MM.1S (cell line): Measurements from ENCODE around the gene FBXL7.

Experiments
- DNase-seq: peaks from one replicate; pipeline ENCODE4 v3.0.0-alpha.2; 2015
- H2AFZ ChIP-seq: fragments of 300-600 bp; sonication (generic); 2 replicates; pipeline ENCODE4 v1.6.0; 2016; ENCODE audit warnings: antibody characterized with exemption, low read length
- H3F3A ChIP-seq: fragments of 300-600 bp; sonication (generic); 2 replicates; pipeline ENCODE4 v1.6.1; 2016; ENCODE audit warnings: mild to moderate bottlenecking, antibody characterized with exemption, low read length, moderate library complexity, mixed read lengths; ENCODE audit not compliant: insufficient read depth
- H3K27ac ChIP-seq: fragments of 300-600 bp; sonication (generic); 2 replicates; pipeline ENCODE4 v1.5.1; 2016; ENCODE audit warnings: mild to moderate bottlenecking, low read length
- H3K27me3 ChIP-seq: fragments of 300-600 bp; sonication (generic); replicated peaks from 2 replicates; pipeline ENCODE4 v1.6.0; 2016; ENCODE audit warnings: low read length; ENCODE audit not compliant: insufficient read depth
- H3K36me3 ChIP-seq: fragments of 300-600 bp; sonication (generic); replicated peaks from 2 replicates; pipeline ENCODE4 v1.6.1; 2016; ENCODE audit warnings: mild to moderate bottlenecking, low read length, mixed read lengths; ENCODE audit not compliant: insufficient read depth
- H3K4me1 ChIP-seq: fragments of 300-600 bp; sonication (generic); 2 replicates; pipeline ENCODE4 v1.6.1; 2016; ENCODE audit warnings: low read length, mixed read lengths
- H3K4me2 ChIP-seq: fragments of 300-600 bp; sonication (generic); 2 replicates; pipeline ENCODE4 v1.6.0; 2016; ENCODE audit warnings: low read depth, low read length
- H3K4me3 ChIP-seq: fragments of 300-600 bp; sonication (generic); 2 replicates; pipeline ENCODE4 v1.5.1; 2016; ENCODE audit warnings: low read length, mixed read lengths
- H3K79me2 ChIP-seq: fragments of 300-600 bp; sonication (generic); 2 replicates; pipeline ENCODE4 v1.6.1; 2016; ENCODE audit warnings: mixed run types, low read length, mixed read lengths
- H3K9ac ChIP-seq: fragments of 300-600 bp; sonication (generic); 2 replicates; pipeline ENCODE4 v1.6.1; 2016; ENCODE audit warnings: low read length, mixed read lengths
- H3K9me2 ChIP-seq: fragments of 300-600 bp; sonication (generic); replicated peaks from 2 replicates; pipeline ENCODE4 v1.6.1; 2016; ENCODE audit warnings: mild to moderate bottlenecking, low read length, mixed read lengths; ENCODE audit not compliant: insufficient read depth
- H3K9me3 ChIP-seq: fragments of 300-600 bp; sonication (generic); replicated peaks from 2 replicates; pipeline ENCODE4 v1.6.1; 2016; ENCODE audit warnings: mild to moderate bottlenecking, low read length, mixed read lengths; ENCODE audit not compliant: insufficient read depth
- H4K20me1 ChIP-seq: fragments of 300-600 bp; sonication (generic); 2 replicates; pipeline ENCODE4 v1.6.1; 2016; ENCODE audit warnings: mild to moderate bottlenecking, low read length, moderate library complexity, mixed read lengths; ENCODE audit not compliant: insufficient read depth
- CTCF ChIP-seq: fragments of 300-600 bp; sonication (generic); IDR thresholded peaks from 2 replicates; pipeline ENCODE4 v1.5.1; 2016; ENCODE audit warnings: antibody characterized with exemption, low read length, mixed read lengths
- EZH2 ChIP-seq: fragments of 300-600 bp; sonication (generic); optimal IDR thresholded peaks from 2 replicates; pipeline ENCODE3; 2017; ENCODE audit warnings: low read depth, mild to moderate bottlenecking, antibody characterized with exemption, low read length, mixed read lengths
- EZH2phosphoT487 ChIP-seq: fragments of 300-600 bp; sonication (generic); IDR thresholded peaks from 2 replicates; pipeline ENCODE4 v1.6.1; 2018; ENCODE audit warnings: antibody characterized with exemption, low read length

FBXL7 gene

GRCh38 chr5:15452030-15452429 lies 48.0 kb upstream of the FBXL7 start:
- Histone ChIP-seq H3K4me3 (no peak overlapping the region), H3K79me2 (no peaks in the 10 kb centered on the region), H2AFZ (no peak overlapping the region), H3K9ac (no peak overlapping the region), H3F3A (peaks cover 1% of the 10 kb centered on the region; the same call in 1 of the 2 replicates), H3K27me3 (no peaks in the 10 kb centered on the region), H3K4me1 (peaks cover 18% of the 10 kb centered on the region), H3K9me3 (no peaks in the 10 kb centered on the region), H3K4me2 (no peak overlapping the region), H3K36me3 (no peaks in the 10 kb centered on the region), H3K9me2 (no peaks in the 10 kb centered on the region), H3K27ac (no peak overlapping the region), H4K20me1 (no peaks in the 10 kb centered on the region)
- no peak for TF ChIP-seq CTCF
- no peak for TF ChIP-seq EZH2
- TF ChIP-seq EZH2phosphoT487 = no peak
- DNase-seq = no peak

- H3K9me2 ChIP-seq = no peaks in the 10 kb centered on the region
- no peak overlapping the region for H3K9ac ChIP-seq
- H4K20me1 ChIP-seq = no peaks in the 10 kb centered on the region
- no peaks in the 10 kb centered on the region for H3F3A ChIP-seq
- no peaks in the 10 kb centered on the region for H3K27me3 ChIP-seq
- H3K79me2 ChIP-seq = no peaks in the 10 kb centered on the region
- no peak for DNase-seq
- H3K27ac ChIP-seq = no peak overlapping the region
- peaks cover 13% of the 10 kb centered on the region for H3K4me1 ChIP-seq
- H3K4me2 ChIP-seq = no peak overlapping the region
- H3K4me3 ChIP-seq = no peak overlapping the region
- TF ChIP-seq EZH2phosphoT487 (no peak), EZH2 (no peak), CTCF (no peak)
- H3K9me3 ChIP-seq = no peaks in the 10 kb centered on the region
- H3K36me3 ChIP-seq = no peaks in the 10 kb centered on the region
- H2AFZ ChIP-seq = no peak overlapping the region
Measured at GRCh38 chr5:15452781-15453180, 47.2 kb upstream of the FBXL7 start.

- Histone ChIP-seq H3K9ac (no peak overlapping the region), H3F3A (no peaks in the 10 kb centered on the region), H3K4me2 (no peak overlapping the region), H3K4me3 (no peak overlapping the region), H3K36me3 (no peaks in the 10 kb centered on the region), H3K4me1 (no peaks in the 10 kb centered on the region), H3K79me2 (no peaks in the 10 kb centered on the region), H3K9me3 (no peaks in the 10 kb centered on the region), H3K27me3 (no peaks in the 10 kb centered on the region), H3K27ac (no peak overlapping the region), H3K9me2 (no peaks in the 10 kb centered on the region), H2AFZ (no peak overlapping the region), H4K20me1 (no peaks in the 10 kb centered on the region)
- no peak for DNase-seq
- no peak for TF ChIP-seq CTCF
- no peak for TF ChIP-seq EZH2phosphoT487
- no peak for TF ChIP-seq EZH2
Measured at GRCh38 chr5:15459200-15459599, 40.8 kb upstream of the FBXL7 start.
